H9 (cell line): ENCODE data around the gene CFAP107. TPM values are rescaled to one million over a fixed set of nuclear protein-coding genes. Genes with fewer than 3 reads are reported as not detected.

Source experiments
- DNase-seq: peaks from one replicate; pipeline ENCODE4 v3.0.0-alpha.2; 2017
- H2AFZ ChIP-seq: one replicate; pipeline ENCODE4 v1.6.1; 2013; ENCODE audit warnings: mild to moderate bottlenecking, low read length, control low read depth, moderate library complexity
- H2AK5ac ChIP-seq: 2 replicates; pipeline ENCODE4 v1.6.1; 2013; ENCODE audit warnings: low read length, control low read depth, mixed read lengths; ENCODE audit not compliant: insufficient read length
- H2BK120ac ChIP-seq: one replicate; pipeline ENCODE4 v1.6.1; 2013; ENCODE audit warnings: low read depth, mild to moderate bottlenecking, low read length, control low read depth, inconsistent platforms; ENCODE audit not compliant: poor library complexity, severe bottlenecking
- H2BK12ac ChIP-seq: 2 replicates; pipeline ENCODE4 v1.6.1; 2013; ENCODE audit warnings: low read length, control low read depth, mixed read lengths, low read depth; ENCODE audit not compliant: insufficient read length
- H2BK15ac ChIP-seq: 2 replicates; pipeline ENCODE4 v1.6.1; 2013; ENCODE audit warnings: low read depth, low read length, control low read depth
- H2BK20ac ChIP-seq: one replicate; pipeline ENCODE4 v1.6.1; 2013; ENCODE audit warnings: low read depth, mild to moderate bottlenecking, low read length, control low read depth, inconsistent platforms; ENCODE audit not compliant: poor library complexity, severe bottlenecking
- H2BK5ac ChIP-seq: 2 replicates; pipeline ENCODE4 v1.6.1; 2013; ENCODE audit warnings: low read length, control low read depth, mixed read lengths; ENCODE audit not compliant: insufficient read length
- H3K14ac ChIP-seq: 2 replicates; pipeline ENCODE4 v1.6.1; 2013; ENCODE audit warnings: low read length, control low read depth; ENCODE audit not compliant: insufficient read depth
- H3K18ac ChIP-seq: 2 replicates; pipeline ENCODE4 v1.6.1; 2013; ENCODE audit warnings: low read depth, mild to moderate bottlenecking, mixed read lengths, low read length, control low read depth; ENCODE audit not compliant: insufficient read length
- H3K23ac ChIP-seq: 2 replicates; pipeline ENCODE4 v1.6.1; 2013; ENCODE audit warnings: low read length, control low read depth, mixed read lengths, low read depth; ENCODE audit not compliant: insufficient read length
- H3K23me2 ChIP-seq: 2 replicates; pipeline ENCODE4 v1.6.1; 2013; ENCODE audit warnings: low read depth, mild to moderate bottlenecking, mixed read lengths, low read length, control low read depth; ENCODE audit not compliant: insufficient read length, poor library complexity, severe bottlenecking
- H3K27ac ChIP-seq: 2 replicates; pipeline ENCODE4 v1.5.1; 2013; ENCODE audit warnings: low read length, control low read depth, mixed read lengths, low read depth; ENCODE audit not compliant: insufficient read length
- H3K27me3 ChIP-seq: 2 replicates; pipeline ENCODE4 v1.6.1; 2013; ENCODE audit warnings: low read length, control low read depth, inconsistent platforms; ENCODE audit not compliant: insufficient read depth
- H3K4ac ChIP-seq: 2 replicates; pipeline ENCODE4 v1.6.1; 2013; ENCODE audit warnings: low read depth, mild to moderate bottlenecking, control low read depth, inconsistent platforms, low read length, moderate library complexity
- H3K4me1 ChIP-seq: 2 replicates; pipeline ENCODE4 v1.6.1; 2013; ENCODE audit warnings: low read length, control low read depth, inconsistent platforms; ENCODE audit not compliant: insufficient read depth
- H3K4me2 ChIP-seq: 2 replicates; pipeline ENCODE4 v1.6.1; 2013; ENCODE audit warnings: low read length, control low read depth, mixed read lengths; ENCODE audit not compliant: insufficient read length, insufficient read depth
- H3K56ac ChIP-seq: 2 replicates; pipeline ENCODE4 v1.6.1; 2013; ENCODE audit warnings: low read depth, mild to moderate bottlenecking, mixed read lengths, low read length, control low read depth; ENCODE audit not compliant: insufficient read length
- H3K79me1 ChIP-seq: 2 replicates; pipeline ENCODE4 v1.6.1; 2013; ENCODE audit warnings: low read depth, mild to moderate bottlenecking, moderate library complexity, low read length, control low read depth, inconsistent platforms; ENCODE audit not compliant: insufficient read depth, poor library complexity, severe bottlenecking
- H3K79me2 ChIP-seq: 2 replicates; pipeline ENCODE4 v1.6.1; 2013; ENCODE audit warnings: low read length, control low read depth, inconsistent platforms; ENCODE audit not compliant: insufficient read depth
- H3K9ac ChIP-seq: 2 replicates; pipeline ENCODE4 v1.6.1; 2013; ENCODE audit warnings: low read length, control low read depth, mixed read lengths; ENCODE audit not compliant: insufficient read length; ENCODE audit errors: extremely low read depth
- H3K9me3 ChIP-seq: one replicate; pipeline ENCODE4 v1.6.1; 2013; ENCODE audit warnings: low read depth, low read length, inconsistent platforms; ENCODE audit not compliant: control insufficient read depth
- H3T11ph ChIP-seq: one replicate; pipeline ENCODE4 v1.6.1; 2013; ENCODE audit warnings: mild to moderate bottlenecking, low read length, control low read depth, inconsistent platforms
- H4K20me1 ChIP-seq: one replicate; pipeline ENCODE4 v1.6.1; 2013; ENCODE audit not compliant: control insufficient read depth, insufficient read length, insufficient read depth
- H4K5ac ChIP-seq: 2 replicates; pipeline ENCODE4 v1.6.1; 2013; ENCODE audit warnings: low read depth, mild to moderate bottlenecking, mixed read lengths, low read length, control low read depth; ENCODE audit not compliant: insufficient read length
- H4K8ac ChIP-seq: replicated peaks from 2 replicates; pipeline ENCODE4 v1.6.1; 2013; ENCODE audit warnings: low read length, control low read depth, mixed read lengths, low read depth; ENCODE audit not compliant: insufficient read length
- H4K91ac ChIP-seq: 2 replicates; pipeline ENCODE4 v1.6.1; 2013; ENCODE audit warnings: low read depth, mild to moderate bottlenecking, moderate library complexity, mixed read lengths, low read length, control low read depth; ENCODE audit not compliant: insufficient read length
- H3K27ac Mint-ChIP-seq, 3 experiments: 2 replicates in 2 of 3; 3 replicates in 1 of 3; pipeline ENCODE4 v1.8.0; 2020 to 2021; ENCODE audit warnings: mixed read lengths in 3 of 3, mild to moderate bottlenecking in 1 of 3, moderate library complexity in 1 of 3
- H3K27me3 Mint-ChIP-seq: 2 replicates; pipeline ENCODE4 v1.8.0; 2021; ENCODE audit warnings: low read depth, mild to moderate bottlenecking, moderate library complexity, mixed read lengths
- H3K36me3 Mint-ChIP-seq, 3 experiments: 2 replicates in 2 of 3; 3 replicates in 1 of 3; pipeline ENCODE4 v1.8.0; 2020 to 2021; ENCODE audit warnings: low read depth in 3 of 3, mixed read lengths in 3 of 3; ENCODE audit not compliant: insufficient read depth in 1 of 3
- H3K4me1 Mint-ChIP-seq, 2 experiments: 2 replicates each; pipeline ENCODE4 v1.8.0; 2020; ENCODE audit warnings: mixed read lengths in 2 of 2
- H3K4me3 Mint-ChIP-seq, 2 experiments: 2 replicates in 1 of 2; 3 replicates in 1 of 2; pipeline ENCODE4 v1.8.0; 2020 to 2021; ENCODE audit warnings: mild to moderate bottlenecking in 2 of 2, mixed read lengths in 2 of 2, moderate library complexity in 1 of 2
- H3K9me3 Mint-ChIP-seq, 2 experiments: 2 replicates in 1 of 2; 3 replicates in 1 of 2; pipeline ENCODE4 v1.8.0; 2020; ENCODE audit warnings: mild to moderate bottlenecking in 2 of 2, mixed read lengths in 2 of 2, moderate library complexity in 1 of 2
- CTCF ChIP-seq: fragments of 200-600 bp; sonication (generic); conservative IDR thresholded peaks from 3 replicates; pipeline ENCODE4 v1.8.0; 2021; ENCODE audit warnings: antibody characterized with exemption, mild to moderate bottlenecking
- WGBS: extraction: QIAGEN DNeasy Blood & Tissue Kit; methylation state at CpG from one replicate; pipeline ENCODE4 v1.1.7; 2013; ENCODE audit warnings: missing lambda C conversion rate, low lambda C conversion rate, mixed read lengths; ENCODE audit not compliant: insufficient read length; ENCODE audit errors: extremely low coverage; 5-methylcytosine and 5-hydroxymethylcytosine counted together
- long read RNA-seq: library from polyadenylated mRNA; unstranded; transcript quantifications from one replicate; pipeline ENCODE4 v2.0.0, GENCODE V29; 2020
- total RNA-seq: library from RNA; stranded (reverse); gene quantifications from 2 replicates; pipeline ENCODE4 v1.2.1, GENCODE V29; 2021

CFAP107 gene
- total RNA-seq = not detected in 2 replicates
- long read RNA-seq = 0 reads

- no peak within 1 kb of the TSS for H3K9ac ChIP-seq
- H3K4ac ChIP-seq = no peak within 1 kb of the TSS
- no peak within 1 kb of the TSS for H4K5ac ChIP-seq
- TF ChIP-seq CTCF = no peak
- no peak within 1 kb of the TSS for H2AK5ac ChIP-seq
- no peak within 1 kb of the TSS for H3K27ac ChIP-seq
- H2BK5ac ChIP-seq = no peak within 1 kb of the TSS
- H3K79me1 ChIP-seq = no peaks in the 10 kb centered on the region
- Mint-ChIP-seq H3K27me3 (peaks cover 2% of the 10 kb centered on the region; the same call in 1 of the 2 replicates), H3K36me3 (no peaks in the 10 kb centered on the region), H3K9me3 (peaks cover 8 to 10% of the 10 kb centered on the region in 2 experiments; a peak in 4 of 5 replicates), H3K27ac (no peak within 1 kb of the TSS), H3K4me1 (no peaks in the 10 kb centered on the region), H3K4me3 (no peak within 1 kb of the TSS)
- H3T11ph ChIP-seq = no peak within 1 kb of the TSS
- no peaks in the 10 kb centered on the region for H3K27me3 ChIP-seq
- no peak within 1 kb of the TSS for H3K14ac ChIP-seq
- H4K8ac ChIP-seq = no peak within 1 kb of the TSS
- H3K79me2 ChIP-seq = no peaks in the 10 kb centered on the region
- no peak within 1 kb of the TSS for H3K4me2 ChIP-seq
- no peak within 1 kb of the TSS for H3K23ac ChIP-seq
- H3K23me2 ChIP-seq = no peaks in the 10 kb centered on the region
- H3K56ac ChIP-seq = no peak within 1 kb of the TSS
- H2AFZ ChIP-seq = no peak within 1 kb of the TSS
- no peaks in the 10 kb centered on the region for H4K20me1 ChIP-seq
- no peak within 1 kb of the TSS for H4K91ac ChIP-seq
- WGBS = no CpG with 5 or more reads among the region's 2 CpGs
- no peaks in the 10 kb centered on the region for H3K4me1 ChIP-seq
- H2BK12ac ChIP-seq = no peak within 1 kb of the TSS
- no peak within 1 kb of the TSS for H2BK20ac ChIP-seq
- no peak within 1 kb of the TSS for H3K18ac ChIP-seq
- DNase-seq = no peak
- H2BK120ac ChIP-seq = no peak within 1 kb of the TSS
- no peak within 1 kb of the TSS for H2BK15ac ChIP-seq
- no peaks in the 10 kb centered on the region for H3K9me3 ChIP-seq
Observed at GRCh38 chr1:12745992-12746323, at the start of gene CFAP107. TSS of gene CFAP107 (plus strand) at chr1:12746200. CDS start at chr1:12746431, 231 bp downstream.
